ENCODE results near the gene MEN1. TPM values are rescaled to one million over a fixed set of nuclear protein-coding genes. Genes with fewer than 3 reads are reported as not detected.
"Not testable (repeated sequence)": the region's sequence is repeated elsewhere in the genome, so short reads cannot be mapped to it uniquely, and the experiment has no call there.

MEN1 gene
- total RNA-seq, 1 donor from 2014 or later = 9.1 TPM

DNA sequence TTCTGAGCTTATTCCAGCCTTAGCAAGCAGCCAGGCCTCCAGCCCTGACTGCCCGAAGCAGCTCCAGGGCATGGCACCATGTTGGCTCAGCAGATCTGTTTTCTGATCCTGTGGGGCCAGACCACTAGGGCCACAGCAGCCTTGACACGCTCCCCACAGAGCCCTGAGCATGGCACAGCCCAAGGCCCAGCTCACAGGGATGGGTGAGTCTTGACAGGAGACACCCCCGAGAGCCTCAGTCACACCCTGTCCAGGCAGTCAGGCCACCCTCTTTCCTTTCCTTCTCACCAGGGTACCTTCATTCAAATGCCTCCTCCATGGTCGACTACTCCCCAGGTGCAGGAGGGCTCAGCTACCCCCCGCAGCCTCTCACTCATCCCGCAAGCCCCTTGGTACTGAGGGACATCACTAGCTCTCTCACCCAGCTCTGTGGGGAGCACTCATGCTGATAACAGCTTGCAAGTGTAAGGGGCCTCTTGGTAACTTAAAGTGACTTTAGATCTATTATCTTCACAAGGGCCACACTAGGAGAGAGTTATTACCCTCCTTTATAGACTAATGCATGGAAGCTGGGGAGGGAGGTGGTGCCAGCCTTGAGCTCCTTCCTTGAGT is 38.0 kb upstream of the MEN1 start:
- ATAC-seq = no peak
- intact Hi-C loops (cut with micrococcal nuclease) = no loop called here

DNA sequence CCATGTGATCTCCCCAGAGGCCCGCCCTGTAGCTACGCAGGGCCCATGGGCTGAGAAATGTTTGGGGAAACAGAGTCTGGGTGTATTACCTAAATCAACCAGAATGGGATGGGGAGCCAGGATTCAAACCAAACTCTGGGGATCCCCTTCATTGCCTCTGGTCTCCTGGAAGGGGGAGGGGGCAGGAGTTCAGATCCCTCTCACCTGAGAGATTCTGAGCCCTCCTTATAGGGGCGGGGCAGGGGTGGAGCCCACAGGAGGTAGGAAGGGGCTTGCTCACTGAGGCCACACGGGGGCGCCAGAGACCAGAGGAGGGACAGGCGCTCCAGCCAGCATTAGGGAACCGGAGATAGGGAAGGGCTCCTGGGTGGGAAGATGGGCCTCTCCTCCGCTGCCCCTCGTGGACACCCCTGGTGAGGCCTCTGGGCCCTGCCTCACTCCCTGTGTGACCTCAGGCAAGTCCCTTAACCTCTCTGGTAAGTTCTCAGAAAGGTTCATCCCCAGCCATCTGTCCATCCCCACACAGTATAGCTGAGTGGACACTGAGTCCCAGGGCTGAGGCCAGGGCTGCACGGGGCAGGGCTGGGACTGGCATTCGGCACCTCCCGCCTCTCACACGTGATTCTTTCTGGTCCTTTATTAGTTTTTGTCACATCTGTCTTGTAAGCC is 36.8 kb upstream of the MEN1 start:
- DNase-seq (peak; percentile 95), ATAC-seq (peak; percentile 87)
- intact Hi-C loops (cut with micrococcal nuclease) = loop anchor here (2.0 kb wide), 1 partner anchor 48 kb away; no protein-coding TSS in a partner anchor

More for the DNA sequence above, 38.0 kb upstream of the MEN1 start:
- DNase-seq = no peak

DNA sequence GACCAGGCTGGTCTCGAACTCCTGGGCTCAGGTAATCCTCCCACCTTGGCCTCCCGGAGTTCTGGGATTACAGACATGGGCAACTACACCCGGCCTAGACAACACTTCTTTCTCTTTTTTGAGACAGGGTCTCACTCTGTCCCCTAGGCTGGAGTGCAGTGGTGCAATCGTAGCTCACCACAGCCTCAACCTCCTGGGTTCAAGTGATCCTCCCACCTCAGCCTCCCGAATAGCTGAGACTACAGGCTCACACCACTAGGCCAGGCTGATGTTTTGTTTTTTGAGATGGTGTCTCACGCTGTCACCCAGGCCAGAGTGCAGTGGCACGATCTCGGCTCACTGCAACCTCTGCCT is 35.4 kb upstream of the MEN1 start:
- ATAC-seq = not testable (repeated sequence)

DNA sequence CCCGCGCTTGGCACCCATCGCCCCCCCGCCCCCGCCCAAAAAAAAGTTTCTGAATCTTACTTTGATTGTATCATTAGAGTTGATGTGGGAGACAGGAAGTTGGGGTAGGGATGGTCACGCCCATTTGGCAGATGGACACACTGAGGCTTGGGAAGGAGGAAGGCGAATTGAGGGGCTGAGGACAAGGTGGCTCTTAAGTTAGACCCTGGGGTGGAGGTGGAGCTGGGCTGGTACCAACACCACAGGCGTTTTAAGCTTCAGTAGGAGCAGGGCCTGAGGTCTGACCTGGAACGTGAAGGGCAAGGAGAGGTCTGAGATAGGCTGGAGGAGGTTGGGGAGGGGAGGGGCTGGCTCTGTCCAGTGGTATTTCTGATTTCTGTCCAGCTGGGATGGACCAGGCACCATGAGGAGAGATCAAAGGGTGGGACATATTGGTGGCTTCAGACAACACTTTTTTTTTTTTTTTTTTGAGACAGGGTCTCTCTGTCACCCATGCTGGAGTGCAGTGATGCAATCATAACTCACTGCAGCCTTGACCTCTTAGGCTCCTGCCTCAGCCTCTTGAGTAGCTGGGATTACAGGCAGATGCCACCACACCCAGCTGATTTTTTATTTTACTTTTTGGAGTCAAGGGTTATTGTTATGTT is 34.9 kb upstream of the MEN1 start:
- ATAC-seq (no peak), DNase-seq (no peak)
- intact Hi-C loops (cut with micrococcal nuclease) = no loop called here

More for the DNA sequence above, 35.4 kb upstream of the MEN1 start:
- not testable (repeated sequence) for DNase-seq
- intact Hi-C loops (cut with micrococcal nuclease) = loop anchor here (2.0 kb wide), 1 partner anchor 49 kb away; no protein-coding TSS in a partner anchor

DNA sequence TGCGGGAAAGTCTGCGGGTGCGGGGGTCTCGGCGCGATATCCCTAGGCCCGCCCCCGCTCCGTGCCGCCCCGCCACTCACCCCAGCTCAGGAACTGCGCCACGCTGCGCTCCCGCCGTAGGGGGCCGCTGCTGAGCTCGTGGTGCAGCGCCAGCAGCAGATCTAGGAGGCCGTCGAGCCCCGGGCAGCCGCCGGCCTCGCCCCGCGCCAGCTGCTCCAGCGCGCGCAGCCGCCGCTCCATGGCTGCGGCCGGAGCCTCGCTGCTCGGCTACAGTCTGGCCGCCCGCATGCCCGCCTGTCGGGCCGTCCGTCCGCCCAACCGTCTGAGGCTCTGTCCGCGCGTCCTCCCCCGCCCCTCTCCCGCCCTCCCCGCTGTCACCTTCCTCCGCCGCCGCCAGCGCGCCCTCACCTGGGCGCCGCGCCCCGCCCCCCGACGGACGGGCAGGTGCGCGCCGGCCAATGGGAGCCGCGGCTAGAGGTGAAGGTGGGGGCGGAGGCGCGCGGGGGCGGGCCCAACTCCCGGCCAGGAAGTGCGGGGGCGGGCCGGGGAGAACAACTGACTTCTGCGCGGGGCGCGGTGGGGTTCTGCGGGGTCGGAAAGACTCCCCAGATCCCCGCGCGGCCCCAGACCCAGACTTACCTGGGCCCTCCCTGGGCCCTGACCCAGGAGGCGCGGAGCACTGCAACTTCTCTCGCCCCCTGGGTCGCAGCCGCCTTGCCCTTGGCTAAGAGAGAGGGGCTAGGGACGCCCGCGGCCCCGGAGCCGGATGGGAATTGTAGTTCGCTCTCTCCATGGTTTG is 34.2 kb upstream of the MEN1 start, which contains the start of gene CDC42BPG:
CDC42BPG (minus strand) TSS at position 324 of the 799 bp plus-strand sequence; CDS start at position 240, 84 bp downstream.
- peak; percentile 80 for DNase-seq
- ATAC-seq = peak; percentile 65
- intact Hi-C loops (cut with micrococcal nuclease) = no loop called here

DNA sequence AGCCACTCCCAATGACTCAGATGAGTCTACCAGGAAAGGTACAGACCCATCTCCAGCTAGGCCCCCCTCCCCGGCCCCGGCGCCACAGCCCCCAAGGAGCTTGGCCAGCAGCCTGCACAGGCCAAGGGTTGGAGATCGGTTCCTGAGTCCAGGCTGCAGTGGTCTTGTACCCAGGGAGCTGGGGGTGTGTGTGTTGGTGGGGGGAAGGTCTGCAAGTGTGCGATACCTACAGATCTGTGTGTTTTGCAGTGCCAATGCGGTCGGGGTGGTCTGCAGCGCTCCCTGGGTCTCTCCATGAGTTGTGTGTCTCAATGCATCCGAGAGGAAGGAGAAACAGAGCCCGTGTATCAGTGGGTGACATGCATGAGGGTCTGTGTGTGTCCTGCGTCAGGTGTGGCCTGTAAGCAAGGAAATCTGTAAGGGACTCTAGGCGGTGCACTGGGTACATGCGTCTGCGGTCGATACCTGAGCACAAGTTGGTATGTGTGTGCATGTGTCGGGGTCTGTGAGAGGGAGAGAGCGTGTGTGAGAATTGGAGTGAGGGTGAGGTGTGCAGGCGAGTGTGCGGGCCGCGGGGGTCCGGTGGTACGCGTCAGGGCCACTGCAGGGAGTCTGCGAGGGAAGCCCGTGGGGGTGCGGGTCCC is 33.5 kb upstream of the MEN1 start:
- intact Hi-C loops (cut with micrococcal nuclease) = no loop called here
- no peak for DNase-seq
- no peak for ATAC-seq

DNA sequence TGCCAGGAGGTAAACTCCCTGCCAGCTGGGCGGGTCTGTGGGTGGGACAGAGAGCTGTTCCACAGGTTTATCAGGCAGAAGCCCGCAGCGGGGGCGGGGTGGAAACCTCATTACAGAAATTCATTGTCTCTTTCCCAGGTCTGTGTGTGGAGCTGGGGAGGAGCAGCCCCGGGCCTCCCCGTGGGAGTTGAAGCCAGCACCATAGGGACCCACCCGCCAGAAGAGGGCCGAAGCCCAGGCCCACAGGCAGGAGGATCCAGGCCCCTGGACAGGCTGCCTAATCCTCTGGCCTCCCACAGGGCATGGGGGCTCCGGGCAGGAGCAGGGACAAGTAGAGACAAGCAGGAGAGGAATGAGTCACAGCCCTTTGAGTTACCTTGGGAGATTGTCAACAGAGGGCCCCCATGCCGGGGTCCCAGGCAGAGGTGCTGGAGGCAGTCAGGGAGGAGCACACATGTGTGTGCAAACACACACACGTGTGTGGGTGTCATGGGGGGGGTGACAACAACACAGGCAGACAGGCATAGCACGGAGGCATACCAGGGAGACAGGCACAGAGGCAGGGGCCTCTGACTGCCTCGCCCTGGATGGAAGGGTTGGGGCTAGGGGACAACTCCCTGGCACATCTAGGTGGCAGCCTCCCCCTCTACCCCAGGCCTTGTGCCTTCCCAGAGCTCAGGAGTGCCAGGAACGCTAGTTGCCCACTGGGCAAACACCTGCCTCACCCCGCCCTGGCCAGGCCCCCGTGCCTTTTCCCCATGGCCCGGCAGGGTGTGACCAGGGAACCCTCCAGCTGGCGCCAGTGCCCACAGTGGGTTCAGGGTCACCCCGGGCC is 32.7 kb upstream of the MEN1 start:
- DNase-seq = no peak
- ATAC-seq = no peak
- intact Hi-C loops (cut with micrococcal nuclease) = no loop called here

DNA sequence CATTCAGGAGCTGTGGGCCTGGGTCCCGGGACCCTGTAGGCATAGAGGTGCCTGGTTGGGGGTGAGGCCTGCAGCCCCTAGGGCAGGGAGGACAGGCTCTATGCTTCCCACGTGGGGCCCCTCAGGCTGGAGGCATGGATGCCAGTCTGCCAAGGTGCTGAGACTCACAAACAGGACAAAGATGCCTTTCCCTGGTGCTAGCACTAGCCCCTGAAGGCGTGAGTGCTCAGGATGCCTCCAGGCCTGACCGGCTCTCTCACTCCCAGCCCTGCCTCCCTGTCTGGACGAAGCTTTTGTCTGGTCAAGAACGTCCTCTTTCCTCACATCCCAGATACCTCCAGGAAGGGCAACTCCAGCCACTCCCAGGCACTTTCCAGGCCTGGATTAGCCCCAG is 32.0 kb upstream of the MEN1 start:
- ATAC-seq = no peak

DNA sequence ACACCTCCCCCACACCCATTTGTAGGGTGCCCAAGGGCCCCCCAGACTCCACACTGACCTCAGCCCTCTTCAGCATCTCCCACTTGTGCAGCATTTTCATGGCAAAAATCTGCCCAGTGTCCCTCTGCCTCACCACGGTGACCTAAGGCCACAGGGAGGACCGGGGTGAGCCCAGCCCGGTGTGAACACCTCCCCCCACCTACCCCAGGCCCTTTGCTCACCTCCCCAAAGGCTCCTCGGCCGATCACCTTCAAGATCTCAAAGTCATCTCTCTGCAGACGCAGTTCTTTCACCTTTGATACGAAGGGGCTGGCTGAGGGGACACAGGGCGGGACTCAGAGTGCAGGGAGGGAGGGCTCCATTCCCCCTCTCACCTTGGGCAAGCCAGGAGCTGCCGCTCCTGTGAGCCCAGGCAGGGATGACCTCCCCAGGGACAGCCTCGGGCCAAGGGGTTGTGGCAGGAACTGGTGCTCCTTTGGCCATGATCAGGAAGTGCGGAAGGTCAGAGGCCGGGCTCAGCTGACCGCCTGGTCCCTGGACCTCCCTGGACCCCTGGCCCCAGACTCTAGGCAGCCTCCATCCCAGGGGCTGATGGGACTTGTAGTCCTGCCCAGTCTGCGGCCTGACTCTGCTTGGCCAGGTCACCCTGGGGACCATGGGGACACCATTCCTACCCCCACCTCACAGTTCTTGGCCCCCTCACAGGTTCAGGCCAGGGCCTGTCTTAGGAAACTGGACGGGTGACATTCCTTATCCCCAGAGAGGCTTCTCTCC is 31.4 kb upstream of the MEN1 start:
- no peak for ATAC-seq
- intact Hi-C loops (cut with micrococcal nuclease) = no loop called here
- peak; percentile 20 for DNase-seq

More for the DNA sequence above, 32.0 kb upstream of the MEN1 start:
- peak; percentile 15 for DNase-seq
- intact Hi-C loops (cut with micrococcal nuclease) = no loop called here

DNA sequence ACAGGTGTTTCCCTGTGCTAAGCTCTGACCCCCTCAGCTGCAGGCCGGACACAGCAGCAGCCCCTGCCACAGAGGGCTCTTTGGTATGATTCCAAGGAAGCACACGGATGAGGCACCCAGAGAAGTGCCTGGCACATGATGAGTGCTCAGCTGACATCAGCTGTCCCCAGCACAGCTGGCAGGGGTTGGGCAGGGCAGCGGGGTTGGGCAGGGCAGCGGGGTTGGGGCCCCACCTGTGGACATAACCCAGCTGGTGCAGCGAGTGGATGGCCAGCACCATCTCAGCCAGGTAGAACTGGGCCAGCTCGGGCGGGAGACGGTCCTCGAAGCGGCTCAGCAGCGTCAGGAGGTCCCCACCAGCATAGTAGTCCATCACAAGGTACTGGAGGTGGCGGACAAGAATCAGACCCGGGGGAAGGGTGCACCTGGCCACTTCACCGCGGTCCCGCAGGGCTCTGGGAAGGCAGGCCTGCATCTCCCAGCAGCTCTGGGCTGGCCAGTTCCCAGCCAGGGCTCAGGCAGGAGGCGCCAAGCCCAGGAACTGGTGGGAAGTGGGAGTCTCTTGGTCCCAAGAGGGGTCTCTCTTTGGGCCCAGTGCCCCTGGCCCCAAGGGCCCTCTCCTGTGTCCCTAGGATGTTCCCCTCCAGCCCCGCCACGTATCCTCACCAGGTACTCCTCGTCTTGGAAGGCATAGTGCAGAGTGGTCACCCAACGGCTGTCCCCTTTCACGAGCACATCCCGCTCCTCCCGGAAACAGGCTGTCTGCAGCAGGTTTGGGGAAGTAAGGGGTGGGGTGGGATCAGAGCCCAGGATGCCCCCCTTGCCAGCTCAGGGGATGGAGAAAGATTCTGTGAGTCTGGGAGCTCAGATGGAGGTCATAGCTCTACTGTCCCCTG is 29.8 kb upstream of the MEN1 start:
- DNase-seq = peak; percentile 29
- intact Hi-C loops (cut with micrococcal nuclease) = no loop called here
- no peak for ATAC-seq

DNA sequence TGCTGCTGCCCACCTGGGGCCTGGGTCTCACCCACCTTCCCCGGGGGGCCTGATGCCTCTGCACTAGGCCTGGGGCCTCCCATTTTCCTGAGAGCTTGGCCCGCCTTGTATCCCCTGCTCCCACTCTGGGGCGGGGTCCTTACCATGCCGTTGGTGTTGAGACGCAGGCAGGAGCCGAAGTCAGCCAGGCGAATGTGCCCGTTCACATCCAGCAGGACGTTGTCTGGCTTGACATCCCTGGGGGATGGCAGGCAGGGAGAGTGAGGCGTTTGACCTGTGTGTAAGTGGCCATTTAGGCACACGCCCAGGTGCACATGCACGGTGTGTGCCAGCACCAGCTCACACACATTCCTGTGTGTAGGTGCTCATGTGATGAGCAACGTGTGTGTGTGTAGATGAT is 29.0 kb upstream of the MEN1 start:
- intact Hi-C loops (cut with micrococcal nuclease) = no loop called here
- no peak for ATAC-seq
- peak; percentile 22 for DNase-seq

DNA sequence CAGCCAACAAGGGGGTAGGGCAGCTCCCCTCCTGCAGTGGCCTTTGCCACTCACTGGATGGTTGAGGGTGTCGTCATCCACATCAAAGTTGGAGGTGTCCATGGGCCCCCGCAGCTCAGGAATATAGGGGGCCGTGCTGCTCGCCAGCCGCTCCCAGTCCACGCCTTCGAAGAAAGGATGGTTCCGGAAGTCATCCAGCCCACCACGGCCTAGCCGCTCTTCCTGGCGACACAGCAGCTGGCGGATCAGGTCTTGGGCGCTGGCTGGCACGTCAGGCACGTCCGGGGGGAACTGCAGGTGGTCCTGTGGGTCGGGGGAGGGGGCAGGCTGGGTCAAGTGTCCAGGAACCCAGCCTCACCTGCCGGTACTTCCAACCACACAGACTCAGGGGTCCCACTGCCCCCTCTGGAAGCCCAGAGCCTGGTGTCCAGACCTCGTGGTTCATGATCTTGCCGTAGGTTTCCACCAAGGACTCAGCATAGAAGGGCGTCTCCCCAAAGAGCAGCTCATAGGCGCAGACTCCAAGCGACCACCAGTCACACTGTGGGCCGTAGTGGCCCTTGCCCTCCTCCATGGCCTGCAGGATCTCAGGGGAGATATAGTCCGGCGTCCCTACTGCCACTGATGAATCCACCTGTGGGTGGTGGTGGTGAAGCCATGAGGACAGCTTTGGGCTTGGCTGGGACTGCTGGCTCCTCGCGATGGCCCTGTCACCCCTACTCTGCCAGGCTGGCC is 28.4 kb upstream of the MEN1 start:
- ATAC-seq (no peak), DNase-seq (no peak)
- intact Hi-C loops (cut with micrococcal nuclease) = no loop called here

DNA sequence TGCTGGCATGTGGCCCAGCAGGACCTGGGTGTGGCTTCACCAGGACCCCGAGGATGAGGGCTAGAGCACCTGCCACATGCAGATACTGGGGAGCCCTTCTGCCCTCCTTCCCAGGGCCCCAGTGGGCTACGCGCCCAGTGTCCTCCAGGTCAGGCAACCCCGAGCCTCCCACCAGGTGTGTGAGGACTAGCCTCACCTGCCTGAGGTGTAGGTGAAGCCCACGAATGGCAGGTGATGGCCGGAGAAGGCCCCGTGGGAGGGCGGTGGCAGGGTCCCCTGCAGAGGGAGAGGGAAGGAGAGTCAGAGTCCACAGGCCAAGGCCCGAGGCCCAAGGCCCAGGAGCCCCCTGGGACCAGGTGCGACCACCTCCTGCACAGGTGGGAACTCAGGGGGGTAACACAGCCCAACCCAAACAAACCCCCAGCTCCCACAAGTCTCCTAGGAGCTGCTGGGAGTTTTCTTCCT is 27.6 kb upstream of the MEN1 start:
- no peak for DNase-seq
- intact Hi-C loops (cut with micrococcal nuclease) = no loop called here

DNA sequence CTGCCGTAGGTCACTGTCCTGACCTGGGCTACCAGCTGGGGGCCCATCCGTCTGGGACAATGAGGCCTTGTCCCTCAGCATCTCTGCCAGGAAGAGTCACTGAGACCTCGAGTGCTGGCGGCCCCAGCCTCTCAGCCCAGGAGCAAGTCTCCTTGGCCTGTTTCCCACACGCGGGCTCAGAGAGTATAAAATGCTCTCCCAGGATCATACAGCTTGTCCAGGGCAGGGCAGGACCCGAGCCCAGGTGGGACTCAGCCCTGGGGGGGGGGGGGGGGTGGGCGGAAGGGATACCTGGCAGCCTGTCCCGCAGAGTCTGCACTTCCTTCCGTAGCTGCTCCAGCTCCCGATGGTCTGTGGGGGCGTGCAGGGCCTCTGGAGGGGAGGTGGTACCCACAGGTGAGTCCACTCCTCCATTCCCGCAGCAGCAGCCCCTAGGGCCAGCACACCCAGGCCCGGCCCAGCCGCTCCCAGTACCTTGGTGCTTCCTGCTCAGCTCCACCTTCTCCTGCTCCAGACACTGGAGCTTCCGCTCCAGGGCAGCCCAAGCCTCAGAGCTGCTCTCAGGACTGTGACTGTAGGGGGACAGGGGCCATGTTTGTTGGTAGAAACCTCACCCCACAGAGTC is 26.2 kb upstream of the MEN1 start:
- DNase-seq (no peak), ATAC-seq (no peak)
- intact Hi-C loops (cut with micrococcal nuclease) = no loop called here

More for the DNA sequence above, 27.6 kb upstream of the MEN1 start:
- ATAC-seq = no peak

All from left ventricle myocardium superior (tissue), 1 donor.